Breast epithelium (tissue), 3 donors: ENCODE measurements around the gene PLEKHA6.

Source experiments
- CTCF ChIP-seq, 3 donors: fragments of 450-650 bp; IDR thresholded peaks; one replicate each; pipeline ENCODE4 v1.5.1; 2016 to 2017; ENCODE audit warnings: antibody characterized with exemption in 3 of 3, mild to moderate bottlenecking in 3 of 3, moderate library complexity in 3 of 3
- POLR2A ChIP-seq: fragments of 450-650 bp; IDR thresholded peaks from one replicate; pipeline ENCODE4 v1.6.1; 2016; ENCODE audit warnings: antibody characterized with exemption, mild to moderate bottlenecking, moderate library complexity
- POLR2AphosphoS5 ChIP-seq, 3 donors: sonication (generic); formaldehyde crosslinking; IDR thresholded peaks; one replicate each; pipeline ENCODE4 v1.6.1; 2017; ENCODE audit warnings: antibody characterized with exemption in 3 of 3

- TF ChIP-seq CTCF (IDR thresholded peaks at IDR 0.05) (no peak), POLR2A (no peak), POLR2AphosphoS5 (IDR thresholded peaks at IDR 0.05) (no peak)
Observed at GRCh38 chr1:204181116-204181515, 178.6 kb downstream of the PLEKHA6 start.
